ENCODE results near the gene LRRN2. TPM values are rescaled to one million over a fixed set of nuclear protein-coding genes. Genes with fewer than 3 reads are reported as not detected.
"Not testable (repeated sequence)": the region's sequence is repeated elsewhere in the genome, so short reads cannot be mapped to it uniquely, and the experiment has no call there.

The LRRN2 gene
- polyA plus RNA-seq, 1 donor: 5.9 TPM

DNA sequence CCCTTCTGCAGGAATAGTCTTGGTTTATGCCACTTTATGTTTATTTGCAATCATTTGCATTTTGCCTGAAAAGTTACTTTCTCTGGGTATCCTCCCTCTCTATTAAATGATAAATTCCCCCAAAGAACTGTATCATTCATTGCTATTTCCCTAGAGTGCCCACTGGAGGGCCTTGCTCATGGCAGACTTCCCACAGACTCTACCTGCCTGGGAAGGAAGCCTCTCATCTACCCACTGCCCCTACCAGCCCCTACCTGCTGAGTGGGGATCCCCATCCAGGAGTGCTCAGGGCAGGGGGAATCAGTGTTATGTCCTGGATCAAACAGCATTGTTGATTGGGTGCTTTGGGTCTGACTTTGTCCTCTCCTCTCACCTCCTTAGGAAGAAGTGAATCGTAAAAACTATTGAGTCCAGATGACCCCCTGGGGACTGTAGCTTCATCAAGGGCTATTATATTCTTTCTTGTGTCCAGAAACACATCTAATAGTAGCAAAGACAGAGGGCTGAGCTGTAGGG, 6.8 kb upstream of the LRRN2 start:
- Histone ChIP-seq H3K4me1 (ENCODE audit: control insufficient read depth, insufficient read depth, low read length) (no peaks in the 10 kb centered on the region), H3K27me3 (ENCODE audit: control insufficient read depth, insufficient read depth, low read length) (peaks cover 22% of the 10 kb centered on the region), H3K4me3 (ENCODE audit: low read length) (no peak overlapping the region), H3K27ac (ENCODE audit: low read length) (no peak overlapping the region), H3K9me3 (ENCODE audit: control insufficient read depth, low read depth, low read length) (no peaks in the 10 kb centered on the region), H3K36me3 (ENCODE audit: control insufficient read depth, insufficient read depth, low read length) (no peaks in the 10 kb centered on the region)
- no peak for DNase-seq
- WGBS (ENCODE audit: insufficient coverage, low lambda C conversion rate): no CpG with 5 or more reads among the region's 1 CpG

DNA sequence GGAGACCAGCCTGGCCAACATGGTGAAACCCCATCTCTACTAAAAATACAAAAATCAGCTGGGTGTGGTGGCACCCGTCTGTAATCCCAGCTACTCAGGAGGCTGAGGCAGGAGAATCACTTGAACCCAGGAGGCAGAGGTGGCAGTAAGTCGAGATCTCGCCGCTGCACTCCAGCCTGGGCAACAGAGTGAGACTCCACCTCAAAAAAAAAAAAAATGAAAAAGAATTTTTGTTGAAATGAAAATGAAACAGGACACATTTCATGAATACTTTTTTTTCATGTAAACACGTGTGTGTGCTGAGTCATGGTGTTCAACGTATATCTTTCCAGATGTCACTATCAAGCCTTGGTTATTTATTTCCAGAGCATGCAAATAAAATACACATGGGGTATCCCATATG, 5.8 kb upstream of the LRRN2 start:
- 93% methylated on average over 3 of the region's 6 CpGs for WGBS (ENCODE audit: insufficient coverage, low lambda C conversion rate)

DNA sequence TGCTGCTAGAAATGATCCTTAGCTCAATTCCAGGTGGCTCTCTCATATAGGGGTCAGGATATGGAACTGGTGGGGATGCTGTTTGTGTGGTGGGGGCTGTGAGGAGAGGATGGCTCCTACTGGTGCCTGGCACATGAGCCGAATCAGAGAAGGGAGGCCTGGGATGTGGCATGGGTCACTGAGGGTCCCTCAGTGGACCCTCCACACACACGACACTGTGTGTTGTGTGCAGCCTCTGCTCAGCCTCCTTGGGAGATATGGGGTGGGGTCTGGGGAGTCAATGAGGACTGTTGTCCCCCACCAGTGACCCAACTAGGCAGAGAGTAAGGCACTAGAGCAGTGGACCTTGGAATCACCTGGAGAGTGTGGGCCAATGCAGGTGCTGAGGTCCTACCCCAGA, 3.2 kb upstream of the LRRN2 start:
- no CpG with 5 or more reads among the region's 2 CpGs for WGBS (ENCODE audit: insufficient coverage, low lambda C conversion rate)
- no peak for DNase-seq
- Histone ChIP-seq H3K27ac (ENCODE audit: low read length) (no peak overlapping the region), H3K9me3 (ENCODE audit: control insufficient read depth, low read depth, low read length) (peaks cover 4% of the 10 kb centered on the region), H3K4me1 (ENCODE audit: control insufficient read depth, insufficient read depth, low read length) (no peaks in the 10 kb centered on the region), H3K27me3 (ENCODE audit: control insufficient read depth, insufficient read depth, low read length) (peaks cover 47% of the 10 kb centered on the region), H3K36me3 (ENCODE audit: control insufficient read depth, insufficient read depth, low read length) (no peaks in the 10 kb centered on the region), H3K4me3 (ENCODE audit: low read length) (no peak overlapping the region)

More for the DNA sequence above, 5.8 kb upstream of the LRRN2 start:
- not testable (repeated sequence) for H3K4me3 ChIP-seq (ENCODE audit: low read length); H3K36me3 ChIP-seq (ENCODE audit: control insufficient read depth, insufficient read depth, low read length); DNase-seq; H3K9me3 ChIP-seq (ENCODE audit: control insufficient read depth, low read depth, low read length); H3K4me1 ChIP-seq (ENCODE audit: control insufficient read depth, insufficient read depth, low read length); H3K27ac ChIP-seq (ENCODE audit: low read length)
- peaks cover 31% of the 10 kb centered on the region for H3K27me3 ChIP-seq (ENCODE audit: control insufficient read depth, insufficient read depth, low read length)

DNA sequence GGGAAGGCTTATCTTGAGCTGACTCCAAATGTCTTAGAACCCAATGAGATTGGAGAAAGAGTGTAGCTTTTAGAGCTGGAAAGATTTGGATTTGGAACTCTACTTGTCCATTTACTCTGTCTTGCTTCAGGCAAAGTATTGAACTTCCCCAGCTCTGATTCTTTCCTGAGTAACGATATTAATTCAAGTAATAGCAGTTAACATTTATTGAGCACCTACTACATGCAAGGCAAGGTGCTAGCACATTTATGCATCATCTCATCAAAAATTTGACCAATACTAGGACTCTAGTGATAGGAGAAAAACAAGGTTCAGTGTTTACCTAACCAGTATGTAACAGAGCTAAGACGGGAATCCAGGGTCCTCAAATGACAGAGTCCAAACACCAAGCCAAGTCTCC, 2.5 kb upstream of the LRRN2 start:
- DNase-seq: no peak
- H3K4me3 ChIP-seq (ENCODE audit: low read length): no peak overlapping the region
- 100% methylated on average over 1 of the region's 2 CpGs for whole genome bisulfite sequencing (ENCODE audit: insufficient coverage, low lambda C conversion rate)
- no peaks in the 10 kb centered on the region for H3K36me3 ChIP-seq (ENCODE audit: control insufficient read depth, insufficient read depth, low read length)
- no peaks in the 10 kb centered on the region for H3K4me1 ChIP-seq (ENCODE audit: control insufficient read depth, insufficient read depth, low read length)
- H3K9me3 ChIP-seq (ENCODE audit: control insufficient read depth, low read depth, low read length): peaks cover 4% of the 10 kb centered on the region
- H3K27me3 ChIP-seq (ENCODE audit: control insufficient read depth, insufficient read depth, low read length): peaks cover 52% of the 10 kb centered on the region
- no peak overlapping the region for H3K27ac ChIP-seq (ENCODE audit: low read length)

DNA sequence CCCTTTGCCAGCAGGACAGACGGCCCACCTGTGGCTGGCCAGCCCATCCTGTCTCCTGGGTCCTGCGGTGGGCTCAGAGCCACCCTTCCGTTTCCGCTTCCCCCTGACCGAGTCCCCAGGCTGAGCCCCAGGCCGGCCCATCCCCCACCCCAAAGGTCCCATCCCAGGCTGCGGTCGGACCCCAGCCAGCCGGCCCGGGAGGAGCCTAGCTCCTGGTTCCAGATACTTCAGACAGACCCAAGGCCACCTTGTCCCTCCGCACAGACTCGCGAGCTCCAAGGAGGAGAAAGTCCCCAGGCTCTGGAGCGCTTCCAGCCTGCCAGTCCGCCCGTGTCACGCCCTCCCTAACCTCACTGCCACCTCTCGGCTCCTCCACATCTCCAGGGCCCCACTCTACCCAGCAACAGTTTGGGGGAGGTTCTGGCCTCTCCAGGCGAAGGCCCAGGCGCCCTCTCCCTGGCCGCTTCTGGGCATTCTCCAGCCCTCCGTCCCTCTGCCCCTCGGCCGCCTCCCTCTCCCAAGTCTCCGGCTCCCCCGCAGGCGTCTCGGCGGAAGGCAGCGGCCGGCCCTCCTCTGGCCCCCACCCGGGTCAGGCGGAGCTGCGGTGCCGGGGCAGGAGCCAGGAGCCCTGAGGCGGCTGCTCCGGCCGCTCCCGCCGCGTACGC, 835 bp downstream of the LRRN2 start:
- Histone ChIP-seq H3K27me3 (ENCODE audit: control insufficient read depth, insufficient read depth, low read length) (peaks cover 52% of the 10 kb centered on the region), H3K27ac (ENCODE audit: low read length) (peak overlapping the region; percentile 29), H3K9me3 (ENCODE audit: control insufficient read depth, low read depth, low read length) (peaks cover 4% of the 10 kb centered on the region), H3K4me3 (ENCODE audit: low read length) (peak overlapping the region; percentile 43), H3K36me3 (ENCODE audit: control insufficient read depth, insufficient read depth, low read length) (no peaks in the 10 kb centered on the region), H3K4me1 (ENCODE audit: control insufficient read depth, insufficient read depth, low read length) (no peaks in the 10 kb centered on the region)
- peak in 1 of 2 donors; percentile 19 for DNase-seq
- no CpG with 5 or more reads among the region's 42 CpGs for WGBS (ENCODE audit: insufficient coverage, low lambda C conversion rate)

DNA sequence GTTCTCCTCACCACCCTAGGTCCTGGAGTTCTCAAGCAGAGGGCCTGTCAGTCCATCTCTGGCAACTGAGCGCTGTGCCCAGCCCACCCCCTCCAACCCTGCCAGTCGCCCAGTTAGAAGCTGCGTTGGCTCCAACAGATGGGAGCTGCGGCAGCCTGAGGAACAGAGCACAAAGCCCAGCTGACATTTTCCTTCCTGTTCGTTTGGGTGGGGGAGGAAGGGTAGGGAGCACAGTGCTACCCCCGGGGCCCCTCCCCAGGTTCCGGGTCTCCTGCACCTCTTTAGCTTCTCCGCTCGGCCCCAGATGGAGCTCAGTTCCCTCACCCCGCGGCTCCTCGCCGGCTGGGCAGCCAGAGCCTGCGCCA, 1.4 kb downstream of the LRRN2 start:
- no peak for DNase-seq
- no CpG with 5 or more reads among the region's 14 CpGs for WGBS (ENCODE audit: insufficient coverage, low lambda C conversion rate)
- peaks cover 52% of the 10 kb centered on the region for H3K27me3 ChIP-seq (ENCODE audit: control insufficient read depth, insufficient read depth, low read length)
- no peaks in the 10 kb centered on the region for H3K4me1 ChIP-seq (ENCODE audit: control insufficient read depth, insufficient read depth, low read length)
- H3K27ac ChIP-seq (ENCODE audit: low read length): peak overlapping the region; percentile 29
- no peaks in the 10 kb centered on the region for H3K36me3 ChIP-seq (ENCODE audit: control insufficient read depth, insufficient read depth, low read length)
- H3K4me3 ChIP-seq (ENCODE audit: low read length): peak overlapping the region; percentile 43
- H3K9me3 ChIP-seq (ENCODE audit: control insufficient read depth, low read depth, low read length): peaks cover 4% of the 10 kb centered on the region

DNA sequence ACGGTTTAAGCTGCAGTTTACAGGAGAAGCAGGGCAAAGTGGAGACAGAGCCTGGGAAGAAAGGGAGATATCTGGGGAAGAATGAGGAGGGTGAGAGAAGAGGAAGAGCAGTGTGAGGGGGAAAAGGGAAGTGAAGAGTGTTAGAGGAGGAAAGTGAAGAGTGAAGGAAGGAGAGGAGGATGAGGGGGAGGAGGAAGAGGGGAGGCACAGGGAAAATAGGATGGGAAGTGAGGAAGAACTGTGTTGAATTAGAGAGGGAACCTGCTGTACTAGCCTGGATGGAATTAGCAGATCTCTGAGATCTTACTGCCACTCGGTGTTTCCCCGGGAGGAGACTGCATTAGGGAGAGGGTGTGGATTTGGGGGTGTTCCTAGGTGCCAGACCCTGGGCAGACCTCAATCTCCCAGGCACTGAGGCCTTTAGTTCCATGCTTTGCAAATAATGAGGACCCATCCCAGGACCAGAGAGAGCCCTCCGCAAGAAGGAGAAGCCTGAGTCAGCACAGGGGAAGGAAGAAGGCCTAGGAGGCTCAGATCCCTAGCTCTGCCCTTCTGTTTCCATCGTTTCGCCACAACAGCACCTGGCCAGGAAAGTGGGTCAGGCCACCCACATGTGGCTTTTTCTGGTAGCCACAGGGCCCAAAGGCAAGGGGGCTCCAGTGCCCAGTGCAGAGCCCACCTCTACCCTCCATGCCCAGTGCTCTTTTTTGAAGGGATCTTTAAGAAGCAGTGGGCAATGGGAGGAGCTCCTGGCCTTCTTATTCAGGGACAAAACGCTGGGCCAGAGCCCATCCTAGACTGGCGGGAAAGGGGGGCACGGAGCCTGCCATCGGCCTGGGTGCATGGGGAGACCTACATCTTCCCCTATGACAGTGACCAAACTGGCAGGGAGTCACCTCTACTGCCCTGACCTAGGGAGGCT, 2.0 kb downstream of the LRRN2 start:
- peaks cover 4% of the 10 kb centered on the region for H3K9me3 ChIP-seq (ENCODE audit: control insufficient read depth, low read depth, low read length)
- H3K36me3 ChIP-seq (ENCODE audit: control insufficient read depth, insufficient read depth, low read length): no peaks in the 10 kb centered on the region
- H3K27me3 ChIP-seq (ENCODE audit: control insufficient read depth, insufficient read depth, low read length): peaks cover 45% of the 10 kb centered on the region
- 88% methylated on average over 2 of the region's 10 CpGs for WGBS (ENCODE audit: insufficient coverage, low lambda C conversion rate)
- no peak overlapping the region for H3K27ac ChIP-seq (ENCODE audit: low read length)
- DNase-seq: no peak
- no peaks in the 10 kb centered on the region for H3K4me1 ChIP-seq (ENCODE audit: control insufficient read depth, insufficient read depth, low read length)
- H3K4me3 ChIP-seq (ENCODE audit: low read length): peak overlapping the region; percentile 43

DNA sequence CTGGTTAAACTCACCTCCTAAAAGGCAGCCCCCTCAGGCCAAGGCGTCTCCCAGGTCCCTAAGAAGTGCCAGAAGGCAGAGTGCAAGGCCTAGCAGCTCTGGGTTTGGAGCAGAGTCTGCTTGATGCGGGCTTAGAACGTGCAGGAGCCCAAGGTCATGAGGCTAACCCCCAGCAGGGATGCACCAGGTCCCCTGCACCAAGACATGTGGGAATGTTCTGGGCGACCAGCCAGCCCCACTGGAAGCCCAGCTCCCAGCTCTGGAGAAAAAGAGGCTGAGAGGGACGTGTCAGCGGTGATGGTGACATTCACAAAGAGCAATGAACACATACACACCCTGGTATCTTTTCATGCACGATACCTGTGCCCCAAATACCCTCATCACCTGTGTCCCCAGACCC, 5.1 kb downstream of the LRRN2 start:
- Histone ChIP-seq H3K27ac (ENCODE audit: low read length) (no peak overlapping the region), H3K27me3 (ENCODE audit: control insufficient read depth, insufficient read depth, low read length) (peaks cover 18% of the 10 kb centered on the region), H3K4me1 (ENCODE audit: control insufficient read depth, insufficient read depth, low read length) (peaks cover 13% of the 10 kb centered on the region), H3K36me3 (ENCODE audit: control insufficient read depth, insufficient read depth, low read length) (no peaks in the 10 kb centered on the region), H3K4me3 (ENCODE audit: low read length) (no peak overlapping the region), H3K9me3 (ENCODE audit: control insufficient read depth, low read depth, low read length) (peaks cover 4% of the 10 kb centered on the region)
- DNase-seq: no peak
- 83% methylated on average over 1 of the region's 7 CpGs for WGBS (ENCODE audit: insufficient coverage, low lambda C conversion rate)

DNA sequence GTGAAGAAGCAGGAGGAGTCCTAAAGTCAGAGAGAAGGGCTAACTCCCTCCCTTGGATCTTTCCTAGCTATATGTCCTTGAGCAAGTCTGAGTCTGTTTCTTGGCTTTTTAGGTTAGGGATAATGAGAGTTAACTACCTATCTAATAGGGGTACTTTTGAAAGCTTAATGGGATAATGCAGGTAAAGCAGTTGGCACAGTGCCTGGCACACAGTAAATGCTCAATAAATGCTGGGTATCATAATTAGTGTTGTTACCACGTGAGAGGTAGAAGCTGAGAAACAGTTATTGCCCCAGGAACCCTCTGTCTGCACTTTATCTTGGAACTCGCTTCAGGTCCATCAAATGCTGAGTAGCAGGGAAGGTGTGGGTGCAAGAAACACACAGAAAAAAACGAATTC, 5.5 kb downstream of the LRRN2 start:
- Histone ChIP-seq H3K9me3 (ENCODE audit: control insufficient read depth, low read depth, low read length) (peaks cover 4% of the 10 kb centered on the region), H3K27me3 (ENCODE audit: control insufficient read depth, insufficient read depth, low read length) (peaks cover 18% of the 10 kb centered on the region), H3K4me1 (ENCODE audit: control insufficient read depth, insufficient read depth, low read length) (peaks cover 13% of the 10 kb centered on the region), H3K27ac (ENCODE audit: low read length) (no peak overlapping the region), H3K36me3 (ENCODE audit: control insufficient read depth, insufficient read depth, low read length) (no peaks in the 10 kb centered on the region), H3K4me3 (ENCODE audit: low read length) (no peak overlapping the region)
- no peak for DNase-seq
- WGBS (ENCODE audit: insufficient coverage, low lambda C conversion rate): 33% methylated on average over 1 of the region's 3 CpGs

DNA sequence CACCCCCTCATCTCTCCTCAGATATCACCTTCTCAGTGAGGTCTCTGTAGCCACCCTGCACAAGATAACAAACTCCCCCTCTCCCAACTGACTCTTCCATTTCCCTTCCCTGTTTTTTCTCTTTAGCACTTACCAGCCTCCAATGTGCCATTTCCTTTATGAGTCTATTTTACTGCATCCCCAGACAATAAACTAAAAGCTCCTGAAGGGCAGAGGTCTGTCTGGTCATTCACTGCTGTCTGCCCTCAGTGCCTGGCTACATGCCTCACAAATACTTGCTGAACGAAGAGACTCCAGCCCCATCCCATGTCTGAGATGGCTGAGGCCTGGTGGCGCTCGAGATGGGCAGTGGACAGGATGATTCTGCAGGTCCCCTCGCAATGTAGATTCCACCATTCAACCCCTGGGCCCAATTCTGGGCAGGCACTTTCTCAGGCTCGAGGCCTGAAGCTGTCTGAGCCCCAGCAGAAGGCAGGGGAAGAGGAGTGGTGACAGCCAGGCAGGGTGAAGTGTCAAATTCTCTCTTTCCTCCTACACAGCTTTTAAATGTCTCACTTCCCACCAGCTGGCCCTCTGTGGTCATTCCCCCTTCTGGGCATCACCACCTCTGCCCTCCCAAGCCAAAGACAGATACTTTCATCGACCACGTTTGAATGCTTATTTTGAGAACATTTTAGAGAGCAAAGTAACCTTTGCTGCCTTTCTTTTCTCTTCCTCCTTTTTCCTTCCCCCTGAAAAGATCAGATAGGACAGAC, 6.6 kb downstream of the LRRN2 start:
- Histone ChIP-seq H3K36me3 (ENCODE audit: control insufficient read depth, insufficient read depth, low read length) (no peaks in the 10 kb centered on the region), H3K4me3 (ENCODE audit: low read length) (no peak overlapping the region), H3K9me3 (ENCODE audit: control insufficient read depth, low read depth, low read length) (no peaks in the 10 kb centered on the region), H3K27me3 (ENCODE audit: control insufficient read depth, insufficient read depth, low read length) (peaks cover 6% of the 10 kb centered on the region), H3K27ac (ENCODE audit: low read length) (no peak overlapping the region), H3K4me1 (ENCODE audit: control insufficient read depth, insufficient read depth, low read length) (peaks cover 13% of the 10 kb centered on the region)
- WGBS (ENCODE audit: insufficient coverage, low lambda C conversion rate): 100% methylated on average over 2 of the region's 7 CpGs
- DNase-seq: no peak
